ENCODE results near the gene PDE2A.

PDE2A gene

GRCh38 chr11:72646024-72646423, 28.2 kb downstream of the PDE2A start:
- no peak for DNase-seq (ENCODE audit: low spot score)
- TF ChIP-seq, protein P1, sequence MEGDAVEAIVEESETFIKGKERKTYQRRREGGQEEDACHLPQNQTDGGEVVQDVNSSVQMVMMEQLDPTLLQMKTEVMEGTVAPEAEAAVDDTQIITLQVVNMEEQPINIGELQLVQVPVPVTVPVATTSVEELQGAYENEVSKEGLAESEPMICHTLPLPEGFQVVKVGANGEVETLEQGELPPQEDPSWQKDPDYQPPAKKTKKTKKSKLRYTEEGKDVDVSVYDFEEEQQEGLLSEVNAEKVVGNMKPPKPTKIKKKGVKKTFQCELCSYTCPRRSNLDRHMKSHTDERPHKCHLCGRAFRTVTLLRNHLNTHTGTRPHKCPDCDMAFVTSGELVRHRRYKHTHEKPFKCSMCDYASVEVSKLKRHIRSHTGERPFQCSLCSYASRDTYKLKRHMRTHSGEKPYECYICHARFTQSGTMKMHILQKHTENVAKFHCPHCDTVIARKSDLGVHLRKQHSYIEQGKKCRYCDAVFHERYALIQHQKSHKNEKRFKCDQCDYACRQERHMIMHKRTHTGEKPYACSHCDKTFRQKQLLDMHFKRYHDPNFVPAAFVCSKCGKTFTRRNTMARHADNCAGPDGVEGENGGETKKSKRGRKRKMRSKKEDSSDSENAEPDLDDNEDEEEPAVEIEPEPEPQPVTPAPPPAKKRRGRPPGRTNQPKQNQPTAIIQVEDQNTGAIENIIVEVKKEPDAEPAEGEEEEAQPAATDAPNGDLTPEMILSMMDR (IDR thresholded peaks at IDR 0.05; ENCODE audit: extremely low read depth, missing control alignments) = no peak

- TF ChIP-seq, protein P1 (IDR thresholded peaks at IDR 0.05; ENCODE audit: extremely low read depth, missing control alignments) = no peak
- no peak for DNase-seq (ENCODE audit: low spot score)
Measured at GRCh38 chr11:72643547-72643946, 30.7 kb downstream of the PDE2A start.

DNA sequence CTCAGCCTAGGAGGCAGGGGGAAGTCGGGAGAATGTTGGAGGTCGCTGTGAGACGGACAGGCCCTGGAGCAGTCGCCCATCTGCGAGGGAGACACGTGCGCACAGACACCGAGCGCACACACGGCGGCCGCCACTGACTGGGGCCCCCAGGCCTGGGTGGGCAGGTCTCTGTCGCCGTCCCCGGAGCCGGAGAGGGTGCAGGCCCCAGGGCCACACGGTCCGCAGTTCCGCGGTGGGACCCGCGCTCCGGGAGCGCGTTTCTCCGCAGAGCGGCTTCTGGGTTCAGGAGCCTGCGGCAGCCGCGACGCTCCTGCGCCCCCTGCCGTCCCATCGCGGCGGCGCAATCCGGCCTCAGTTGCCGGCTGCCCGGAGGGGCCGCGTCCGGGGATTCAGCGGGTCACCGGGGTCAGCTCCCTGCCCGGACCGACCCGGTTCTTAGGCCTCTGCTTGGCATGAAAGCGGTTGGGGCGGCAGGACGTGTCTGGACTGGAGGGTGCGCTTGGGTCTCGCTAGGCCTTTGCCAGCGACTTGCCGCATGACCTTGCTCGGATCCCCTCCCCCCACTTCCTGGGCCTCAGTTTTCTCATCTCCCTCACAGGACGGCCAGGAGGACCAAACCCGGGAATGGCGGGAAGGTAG, 31.2 kb downstream of the PDE2A start:
- peak; percentile 93 for DNase-seq (ENCODE audit: low spot score)
- TF ChIP-seq, protein P1 (IDR thresholded peaks at IDR 0.05; ENCODE audit: extremely low read depth, missing control alignments) = peak; percentile 95

GRCh38 chr11:72642043-72642883, 32.0 kb downstream of the PDE2A start:
- TF ChIP-seq, protein P1 (IDR thresholded peaks at IDR 0.05; ENCODE audit: extremely low read depth, missing control alignments) = no peak
- DNase-seq (ENCODE audit: low spot score) = peak; percentile 73

GRCh38 chr11:72641522-72642042, 32.6 kb downstream of the PDE2A start:
- DNase-seq (ENCODE audit: low spot score) = peak; percentile 38
- TF ChIP-seq, protein P1 (IDR thresholded peaks at IDR 0.05; ENCODE audit: extremely low read depth, missing control alignments) = no peak

DNA sequence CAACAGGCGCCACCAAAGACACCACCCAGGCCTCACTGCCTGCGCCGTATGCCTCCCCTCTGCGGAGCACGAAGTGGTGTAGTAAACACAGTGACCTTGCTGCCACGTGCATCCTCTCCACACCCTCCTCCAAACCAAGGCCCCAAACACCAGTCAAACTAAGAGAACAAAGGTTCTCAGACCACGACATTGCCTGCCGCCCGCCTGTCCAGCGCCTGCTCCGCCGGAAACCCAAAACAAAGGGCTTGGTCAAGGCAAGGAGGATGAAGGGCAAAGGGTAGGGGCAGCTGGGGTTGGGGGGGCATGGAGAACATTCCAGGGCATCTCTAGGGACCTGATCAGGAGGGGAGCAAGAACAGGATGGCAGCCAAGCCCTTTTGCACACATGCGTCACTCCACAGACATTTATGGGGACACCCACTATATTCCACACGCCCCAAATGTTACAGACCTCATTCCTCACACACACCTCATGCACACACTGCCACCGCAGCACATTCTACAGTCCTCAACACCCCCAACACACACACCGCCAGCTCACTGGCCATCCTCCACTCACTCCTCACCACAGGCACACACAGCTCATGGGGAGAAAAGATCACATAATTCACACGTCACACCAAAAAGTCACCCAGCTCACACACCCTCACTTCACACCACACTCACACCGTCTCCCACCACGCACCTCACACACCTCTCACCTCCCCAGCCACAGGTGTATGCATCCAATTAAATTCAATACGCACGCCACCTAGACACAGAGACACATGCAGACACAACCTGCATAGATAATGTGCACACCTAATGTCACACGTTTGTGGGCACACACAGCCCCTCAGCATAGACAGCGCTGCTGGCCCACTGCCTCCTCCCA, 34.5 kb downstream of the PDE2A start:
- TF ChIP-seq, protein P1 (IDR thresholded peaks at IDR 0.05; ENCODE audit: extremely low read depth, missing control alignments) = no peak
- no peak for DNase-seq (ENCODE audit: low spot score)

Data from GM20000 (cell line).